Measurements from ENCODE around the gene ZBTB26.

Gene ZBTB26, protein sequence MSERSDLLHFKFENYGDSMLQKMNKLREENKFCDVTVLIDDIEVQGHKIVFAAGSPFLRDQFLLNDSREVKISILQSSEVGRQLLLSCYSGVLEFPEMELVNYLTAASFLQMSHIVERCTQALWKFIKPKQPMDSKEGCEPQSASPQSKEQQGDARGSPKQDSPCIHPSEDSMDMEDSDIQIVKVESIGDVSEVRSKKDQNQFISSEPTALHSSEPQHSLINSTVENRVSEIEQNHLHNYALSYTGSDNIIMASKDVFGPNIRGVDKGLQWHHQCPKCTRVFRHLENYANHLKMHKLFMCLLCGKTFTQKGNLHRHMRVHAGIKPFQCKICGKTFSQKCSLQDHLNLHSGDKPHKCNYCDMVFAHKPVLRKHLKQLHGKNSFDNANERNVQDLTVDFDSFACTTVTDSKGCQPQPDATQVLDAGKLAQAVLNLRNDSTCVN

DNA sequence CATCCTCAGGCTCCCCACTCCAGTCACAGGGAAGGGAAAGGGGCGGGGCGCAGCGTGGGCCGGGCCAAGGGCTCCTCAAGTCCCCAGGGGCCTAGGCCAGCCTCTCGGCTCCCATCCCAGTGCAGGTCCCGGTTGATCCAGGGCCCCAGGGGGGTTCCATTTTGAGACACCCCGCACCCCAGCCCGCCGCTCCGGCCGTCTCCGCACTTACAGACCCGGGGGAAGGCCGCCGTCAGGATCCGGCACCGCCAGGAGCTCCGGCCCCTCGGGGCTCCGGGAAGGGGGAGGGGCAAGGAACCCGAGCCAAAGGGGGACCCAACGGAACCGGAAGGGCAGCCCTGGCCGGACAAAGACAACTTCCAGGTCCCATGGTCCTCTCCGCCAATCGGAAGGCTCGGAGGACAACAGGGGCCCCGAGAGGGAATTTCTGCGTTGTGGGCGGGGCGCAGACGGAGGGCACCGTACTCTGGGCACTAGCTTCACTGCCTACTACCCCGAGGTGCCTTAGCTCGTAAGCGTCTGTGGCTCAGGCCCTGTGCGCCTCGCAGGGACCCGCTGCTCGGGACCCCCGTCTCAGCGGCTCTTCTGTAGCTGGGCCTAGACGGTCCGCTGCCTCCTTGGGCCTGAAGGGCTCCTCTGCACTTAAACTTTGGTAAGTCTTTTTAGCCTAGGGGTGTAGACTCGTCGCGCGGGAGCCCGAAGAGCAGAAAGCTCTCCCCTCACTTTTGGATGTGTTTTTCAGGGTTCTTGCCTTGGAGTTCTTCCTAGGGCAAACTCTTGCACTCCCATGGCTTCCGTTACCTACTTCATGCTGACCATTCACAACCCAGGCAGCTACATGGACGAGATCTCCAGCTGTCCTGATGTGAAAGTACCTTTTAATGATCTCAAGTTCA, at the start of gene ZBTB26:
ZBTB26 (minus strand) TSS at position 287 of the 896 bp plus-strand sequence. CDS start 11,578 bp downstream, outside the sequence.
- peak; percentile 93 for DNase-seq (ENCODE audit: low spot score)

GRCh38 chr9:122978601-122979000, 47.3 kb upstream of the ZBTB26 start:
- no peak for DNase-seq (ENCODE audit: low spot score)

GRCh38 chr9:122975196-122975595, 43.9 kb upstream of the ZBTB26 start:
- no peak for DNase-seq (ENCODE audit: low spot score)

DNA sequence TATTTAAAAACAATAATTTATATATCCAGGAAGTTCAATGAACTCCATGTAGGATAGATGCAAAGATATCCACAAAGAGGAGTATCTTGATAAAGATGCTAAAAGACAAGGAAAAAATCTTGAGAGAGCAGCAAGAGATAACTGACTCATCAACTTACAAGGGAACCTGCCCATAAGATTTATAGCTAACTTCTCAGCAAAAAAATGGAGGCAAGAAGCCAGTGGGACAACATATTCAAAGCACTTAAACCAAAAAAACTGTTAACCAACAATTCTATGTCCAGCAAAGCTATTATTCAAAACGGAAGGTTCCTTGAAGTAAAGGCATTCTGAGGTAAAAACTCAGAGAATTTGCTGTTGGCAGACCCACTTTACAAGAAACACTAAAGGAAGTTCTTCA, 29.8 kb upstream of the ZBTB26 start:
- no peak for DNase-seq (ENCODE audit: low spot score)

- no peak for DNase-seq (ENCODE audit: low spot score)
Observed at GRCh38 chr9:122955961-122956360, 24.6 kb upstream of the ZBTB26 start.

- DNase-seq (ENCODE audit: low spot score): no peak
Observed at GRCh38 chr9:122954253-122954691, 23.0 kb upstream of the ZBTB26 start.

- DNase-seq (ENCODE audit: low spot score): no peak
Observed at GRCh38 chr9:122951056-122951455, 19.7 kb upstream of the ZBTB26 start.

- no peak for DNase-seq (ENCODE audit: low spot score)
Observed at GRCh38 chr9:122950263-122950662, 19.0 kb upstream of the ZBTB26 start.

DNA sequence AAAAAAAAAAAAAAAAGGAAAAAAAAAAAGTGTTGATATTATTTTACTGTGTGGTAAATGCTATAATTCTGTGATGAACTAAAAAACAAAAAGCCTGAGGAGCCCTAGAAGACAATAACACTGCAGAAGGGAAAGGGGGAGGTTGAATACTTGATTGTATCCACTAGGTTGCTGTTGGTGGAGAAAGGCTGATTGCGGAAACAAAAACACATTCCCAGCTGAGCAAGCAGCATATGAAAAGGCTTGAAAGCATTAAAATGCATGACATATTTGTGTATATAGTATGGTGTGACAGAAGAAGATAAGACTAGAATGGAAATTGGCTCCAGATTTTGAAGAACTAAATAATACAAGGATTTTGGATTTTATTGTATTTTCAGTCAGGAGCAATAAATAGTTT, 18.4 kb upstream of the ZBTB26 start:
- DNase-seq (ENCODE audit: low spot score): no peak

GRCh38 chr9:122948313-122948712, 17.0 kb upstream of the ZBTB26 start:
- DNase-seq (ENCODE audit: low spot score): no peak

- DNase-seq (ENCODE audit: low spot score): no peak
Observed at GRCh38 chr9:122946461-122947005, 15.2 kb upstream of the ZBTB26 start.

- DNase-seq (ENCODE audit: low spot score): no peak
Observed at GRCh38 chr9:122944960-122945888, 13.9 kb upstream of the ZBTB26 start.

- peak; percentile 10 for DNase-seq (ENCODE audit: low spot score)
Observed at GRCh38 chr9:122941582-122942234, 10.4 kb upstream of the ZBTB26 start.

GRCh38 chr9:122940749-122941581, 9.7 kb upstream of the ZBTB26 start, which contains the start of gene RABGAP1:
TSS of gene RABGAP1 (plus strand) at chr9:122941020. CDS start at chr9:122957060, 16,040 bp downstream.
- DNase-seq (ENCODE audit: low spot score): peak; percentile 96

- no peak for DNase-seq (ENCODE audit: low spot score)
Observed at GRCh38 chr9:122940454-122940748, 9.1 kb upstream of the ZBTB26 start.

- DNase-seq (ENCODE audit: low spot score): no peak
Observed at GRCh38 chr9:122939601-122940000, 8.3 kb upstream of the ZBTB26 start.

GRCh38 chr9:122936883-122937282, 5.6 kb upstream of the ZBTB26 start:
- DNase-seq (ENCODE audit: low spot score): no peak

- peak; percentile 42 for DNase-seq (ENCODE audit: low spot score)
Observed at GRCh38 chr9:122936464-122936863, 5.2 kb upstream of the ZBTB26 start.

DNA sequence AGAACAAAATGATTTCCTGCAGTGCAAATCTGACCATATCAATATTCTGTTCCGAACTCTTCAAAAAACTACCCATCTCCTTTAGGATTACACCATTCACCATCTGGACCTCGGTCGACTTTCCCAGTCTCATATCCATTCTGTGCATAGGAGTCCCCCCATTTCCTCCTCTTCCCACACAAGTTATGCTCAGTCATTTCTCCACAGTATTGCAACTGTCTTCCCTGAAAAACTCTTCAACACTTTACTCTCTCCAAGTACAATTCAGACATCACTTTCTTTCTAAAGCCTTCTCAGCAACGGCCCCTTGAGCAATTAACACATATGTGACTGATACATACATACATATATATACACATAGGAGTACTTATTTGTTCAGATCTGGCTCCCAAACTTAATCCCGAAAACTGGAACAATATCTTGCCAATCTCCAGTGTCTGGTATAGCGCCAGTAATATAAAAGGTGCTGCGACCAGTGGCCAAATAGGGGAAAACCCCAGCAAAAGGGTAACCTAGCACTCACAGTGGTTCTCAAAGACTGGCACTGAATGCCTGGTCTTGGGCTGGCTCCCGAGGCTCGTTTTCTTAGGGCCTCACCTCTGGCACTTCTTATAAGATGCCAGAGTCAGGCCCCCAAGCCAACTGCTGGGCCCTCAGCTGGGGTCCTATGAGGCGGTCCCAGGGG, 629 bp downstream of the ZBTB26 start:
- DNase-seq (ENCODE audit: low spot score): no peak

Data from HuH-7 (cell line).